Iris pigment epithelial cell (primary cell): Measurements from ENCODE around the gene ILDR1.
A peak's percentile ranks its signal among the peaks of the same experiment; 100 is the strongest.

Experiments
- DNase-seq: peaks from one replicate; pipeline ENCODE4 v3.0.0-alpha.2; 2011; ENCODE audit warnings: low read depth

The ILDR1 gene

DNA sequence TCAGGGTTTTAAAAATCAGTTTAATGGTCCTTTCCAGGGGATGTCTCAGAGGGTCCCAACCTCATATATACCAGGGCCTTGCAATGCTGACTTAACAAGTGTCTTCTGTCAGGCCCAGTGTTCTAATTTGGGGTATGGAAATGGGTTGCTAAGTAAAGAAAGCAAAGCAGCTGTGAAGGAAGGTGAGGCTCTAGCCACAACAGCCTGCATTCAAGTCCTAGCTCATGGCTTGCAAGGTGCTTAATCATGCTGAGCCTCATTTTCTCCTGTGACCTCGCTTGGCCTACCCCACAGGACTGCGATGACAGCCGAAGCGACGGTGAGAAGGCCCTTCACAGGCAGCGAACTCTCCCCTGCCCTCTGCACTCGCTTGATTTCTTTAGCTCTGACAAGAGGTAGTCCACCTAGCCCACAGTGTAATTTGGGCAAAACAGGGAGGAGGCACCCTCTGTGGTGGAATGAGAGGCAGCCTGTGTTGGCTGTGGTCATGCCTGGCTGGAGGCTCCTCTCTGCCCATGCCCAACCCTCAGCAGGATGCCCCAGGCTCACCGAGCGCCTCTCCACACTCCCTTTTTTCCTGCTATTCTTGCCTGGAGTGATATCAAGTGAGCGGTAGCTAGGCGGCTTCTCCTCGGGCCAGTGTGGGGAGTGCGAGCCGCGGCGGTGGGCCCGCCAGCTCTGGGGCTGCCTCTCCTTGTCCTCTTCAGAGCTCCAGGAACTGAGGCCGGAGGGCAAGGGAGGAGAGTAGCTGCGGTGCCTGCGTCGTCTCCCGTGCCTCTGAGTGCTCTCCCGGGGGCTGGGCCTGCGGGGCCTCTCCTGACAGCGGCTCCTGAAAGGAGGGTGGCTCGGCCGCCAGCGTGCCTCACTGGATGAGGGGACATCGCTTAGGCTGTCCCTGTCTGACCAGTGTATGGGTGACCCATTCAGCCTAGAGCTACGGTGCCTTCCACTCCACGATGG lies 29.2 kb downstream of the ILDR1 start:
- no peak for DNase-seq

DNA sequence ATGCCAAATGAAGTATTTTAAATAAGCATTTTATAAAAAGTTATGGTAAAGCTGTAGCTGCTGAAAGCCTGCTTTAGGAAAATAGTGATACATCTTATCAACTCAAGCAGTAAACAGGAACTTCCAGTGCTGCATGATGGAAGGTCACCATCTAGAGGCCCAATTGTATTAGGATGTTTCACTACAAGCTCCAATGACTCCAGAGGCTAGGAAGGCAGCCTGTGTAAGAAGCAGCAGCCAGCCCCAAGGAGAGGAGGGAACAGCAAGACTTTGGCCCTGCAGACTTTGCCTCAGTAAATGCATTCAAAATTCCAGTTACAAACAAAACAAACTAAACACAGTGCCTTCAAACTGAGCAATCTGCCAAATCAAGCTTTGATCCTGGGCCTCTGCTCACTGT lies 32.1 kb downstream of the ILDR1 start:
- peak; percentile 34 for DNase-seq

DNA sequence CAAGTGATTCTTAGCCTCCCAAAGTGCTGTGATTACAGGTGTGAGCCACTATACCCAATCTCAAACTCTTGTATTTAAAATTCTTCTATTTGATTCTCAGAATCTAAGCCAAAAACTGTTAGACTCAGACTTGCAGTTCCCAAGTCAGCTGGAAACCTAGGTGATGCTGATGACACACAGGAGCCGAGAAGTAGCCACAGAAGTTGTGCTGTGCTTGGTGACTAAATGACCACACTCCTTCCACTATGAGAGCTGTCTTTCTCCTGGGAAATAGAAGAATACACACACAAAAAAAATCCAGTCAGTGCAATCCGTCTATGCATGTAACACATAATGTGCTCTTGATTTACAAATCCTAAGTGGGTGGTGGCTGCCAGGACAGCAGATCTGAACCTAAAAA lies 33.9 kb downstream of the ILDR1 start:
- DNase-seq = no peak

DNA sequence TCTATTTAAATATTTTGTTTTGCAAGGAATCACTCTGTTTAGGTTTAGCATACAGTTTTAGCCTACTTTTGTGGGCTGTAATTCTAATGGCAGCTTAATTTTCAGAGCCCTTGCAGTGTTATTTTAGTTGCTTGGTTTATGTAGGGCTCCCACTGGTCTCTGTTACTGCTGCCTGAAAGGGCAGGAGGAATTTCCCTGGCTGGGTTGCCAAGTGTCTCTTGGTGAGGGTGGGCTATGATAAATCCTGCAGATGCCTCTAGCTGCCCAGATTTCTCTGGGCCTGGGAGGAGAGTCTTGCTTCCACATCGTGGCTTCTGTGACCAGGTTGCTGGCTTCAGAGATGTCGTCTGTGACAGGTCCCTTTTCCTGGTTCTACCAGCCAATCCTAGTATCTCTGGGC lies 36.2 kb downstream of the ILDR1 start:
- peak; percentile 31 for DNase-seq

DNA sequence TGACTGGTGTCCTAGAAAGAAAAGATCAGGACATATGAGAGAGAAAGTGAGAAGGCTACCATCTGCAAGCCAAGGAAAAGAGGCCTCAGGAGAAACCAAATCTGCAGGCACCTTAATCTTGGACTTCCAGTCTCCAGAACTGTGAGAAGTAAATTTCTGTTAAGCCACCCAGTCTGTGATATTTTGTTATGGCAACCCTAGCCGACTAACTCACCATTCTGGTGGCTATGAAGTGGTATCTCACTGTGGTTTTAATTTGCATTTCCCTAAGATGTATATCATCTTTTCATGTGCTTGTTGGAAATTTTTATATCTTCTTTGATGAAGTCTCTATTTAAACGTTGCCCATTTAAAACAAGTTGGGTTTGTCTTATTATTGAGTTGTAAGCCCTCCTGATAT lies 40.6 kb downstream of the ILDR1 start:
- DNase-seq = no peak

DNA sequence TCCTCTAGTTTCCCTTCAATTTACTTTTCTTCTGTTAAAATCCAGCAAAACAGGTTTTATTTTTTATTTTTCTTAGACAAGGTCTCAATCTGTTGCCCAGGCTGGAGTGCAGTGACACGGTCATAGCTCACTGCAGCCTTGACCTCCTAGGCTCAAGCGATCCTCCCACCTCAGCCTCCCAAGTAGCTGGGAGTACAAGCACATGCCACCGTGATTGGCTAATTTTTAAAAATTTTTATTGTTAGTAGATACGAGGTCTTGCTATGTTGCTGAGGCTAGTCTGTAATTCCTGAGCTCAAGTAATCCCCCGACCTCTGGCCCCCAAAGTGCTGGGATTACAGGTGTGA lies 41.6 kb downstream of the ILDR1 start:
- no peak for DNase-seq

DNA sequence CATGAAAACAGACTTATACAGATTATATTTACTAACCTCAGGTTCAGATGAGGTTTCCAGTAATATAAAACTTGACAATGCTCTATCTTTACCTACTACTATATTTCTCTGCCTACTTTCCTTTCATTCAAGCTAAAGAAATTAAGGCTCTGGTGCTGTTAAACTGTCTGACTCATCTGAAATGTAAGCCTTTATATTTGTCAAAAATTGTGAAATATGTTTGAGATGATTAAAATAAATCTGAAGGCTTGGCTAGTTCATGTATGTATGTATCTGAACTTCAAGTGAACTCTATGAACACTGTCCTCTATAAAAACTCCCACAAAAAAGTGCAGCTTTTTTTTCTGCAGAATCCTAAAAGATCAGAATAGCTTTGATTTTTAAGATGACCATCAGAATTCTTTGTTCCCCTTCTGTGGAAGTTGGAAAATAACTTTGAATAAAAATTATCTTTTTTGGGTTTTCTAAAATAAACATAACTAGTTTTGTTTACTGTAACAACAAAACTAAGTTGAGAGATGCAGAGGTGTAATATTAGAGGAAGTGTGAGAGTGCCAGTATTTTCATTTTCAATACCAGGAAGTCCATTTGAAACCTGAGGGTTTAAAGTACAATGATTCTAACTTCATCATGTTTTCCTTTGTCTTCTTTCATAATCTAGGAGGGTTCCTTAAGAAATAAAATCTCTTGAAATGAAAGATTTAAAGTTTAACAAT lies 42.2 kb downstream of the ILDR1 start:
- DNase-seq = peak; percentile 59

DNA sequence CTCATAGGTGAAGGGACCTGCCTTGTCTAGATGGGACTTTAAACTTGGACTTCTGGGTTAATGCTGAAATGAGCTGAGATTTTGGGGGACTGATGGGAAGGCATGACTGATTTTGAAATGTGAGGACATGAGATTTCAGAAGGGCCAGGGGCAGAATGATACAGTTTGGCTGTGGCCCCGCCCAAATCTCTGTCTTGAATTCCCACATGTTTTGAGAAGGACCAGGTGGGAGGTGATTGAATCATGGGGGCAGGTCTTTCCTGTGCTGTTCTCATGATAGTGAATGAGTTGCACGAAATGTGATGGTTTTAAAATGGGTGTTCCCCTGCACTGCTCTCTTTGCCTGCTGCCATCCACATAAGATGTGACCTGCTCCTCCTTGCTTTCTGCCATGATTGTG lies 42.8 kb downstream of the ILDR1 start:
- DNase-seq = no peak

DNA sequence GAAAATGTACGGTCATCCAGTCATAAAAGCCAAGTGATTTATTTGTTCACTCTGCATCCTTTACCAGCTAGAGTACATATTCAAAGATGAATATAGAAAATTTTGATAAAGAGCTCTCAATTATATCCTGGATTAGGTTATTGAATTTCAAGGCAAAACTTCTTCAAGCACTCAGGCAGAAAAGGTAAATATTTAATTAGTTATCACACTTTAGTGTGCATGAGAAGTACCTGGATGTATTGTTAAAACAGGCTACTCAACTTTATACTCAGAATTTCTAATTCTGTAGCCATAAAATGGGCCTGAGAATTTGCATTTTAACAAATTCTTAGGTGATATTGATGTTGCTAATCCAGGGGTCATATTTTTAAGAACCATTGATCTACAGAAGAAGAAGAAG lies 45.3 kb downstream of the ILDR1 start:
- no peak for DNase-seq

DNA sequence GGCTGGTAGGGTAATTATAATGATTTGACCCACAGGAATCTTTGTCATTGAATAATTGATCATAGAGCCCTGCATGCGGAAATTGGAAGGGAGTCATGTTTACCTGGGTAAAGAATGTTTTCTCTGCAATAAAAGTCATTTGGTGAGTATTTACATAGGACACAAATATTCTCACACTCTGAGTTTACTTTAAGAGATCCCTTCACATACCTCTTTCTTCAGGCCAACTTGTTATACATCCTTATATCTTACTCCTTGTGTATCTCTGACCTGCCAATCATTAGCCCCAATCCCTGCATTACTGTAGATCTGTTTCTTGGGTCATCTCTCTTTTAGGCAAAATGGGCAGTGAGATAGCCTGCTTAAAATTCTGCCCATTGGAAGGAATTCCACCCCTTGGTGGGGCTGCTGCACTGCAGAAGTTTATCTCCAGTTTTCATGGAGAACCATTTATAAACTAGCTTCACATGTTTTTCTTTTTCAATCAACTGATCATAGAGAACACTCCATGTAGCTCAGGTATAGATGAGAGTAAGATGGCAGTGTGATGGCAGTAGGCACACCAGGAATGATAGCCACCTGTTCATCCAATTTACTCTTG lies 46.2 kb downstream of the ILDR1 start:
- DNase-seq = no peak

DNA sequence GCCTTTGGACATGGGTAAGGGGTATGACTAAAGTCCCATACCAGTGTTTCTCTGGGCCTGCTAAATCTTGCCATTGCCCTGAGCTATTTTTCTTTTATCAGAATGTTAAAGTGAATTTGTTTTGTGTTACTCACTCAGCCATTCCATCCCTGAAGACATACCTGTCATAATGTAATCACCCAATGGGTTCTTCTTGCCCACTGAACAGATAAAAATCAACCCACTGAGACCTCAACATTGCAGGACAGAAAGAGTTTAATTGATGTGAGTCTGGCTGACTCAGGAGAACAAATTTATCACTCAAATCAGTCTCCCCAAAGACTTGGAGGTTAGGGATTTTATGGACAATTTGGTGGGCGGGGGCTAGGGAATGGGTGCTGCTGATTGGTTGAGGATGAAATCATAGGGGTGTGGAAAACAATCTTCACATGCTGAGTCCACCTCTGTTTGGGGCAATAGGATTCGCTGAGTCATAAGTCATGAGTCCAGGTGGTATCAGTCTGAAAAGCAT lies 47.4 kb downstream of the ILDR1 start:
- DNase-seq = no peak

DNA sequence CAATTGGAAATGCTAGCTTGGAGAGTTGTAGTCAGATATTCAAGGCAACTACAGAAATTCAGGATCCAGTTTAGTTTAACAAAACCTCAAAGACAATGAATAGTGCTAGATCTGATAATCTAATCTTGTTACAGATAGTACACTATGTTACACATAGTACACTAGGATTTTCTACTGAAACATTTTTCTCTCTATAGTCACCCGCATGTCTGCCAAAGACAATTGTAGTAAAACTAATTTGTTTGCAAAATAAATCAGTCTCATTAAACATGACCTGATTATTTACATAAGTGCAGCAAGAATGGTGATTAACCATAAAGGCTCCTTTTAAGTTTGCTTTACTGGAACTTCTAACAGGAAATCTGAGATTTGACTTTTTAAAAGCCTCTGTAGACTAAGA lies 52.0 kb downstream of the ILDR1 start:
- peak; percentile 11 for DNase-seq

DNA sequence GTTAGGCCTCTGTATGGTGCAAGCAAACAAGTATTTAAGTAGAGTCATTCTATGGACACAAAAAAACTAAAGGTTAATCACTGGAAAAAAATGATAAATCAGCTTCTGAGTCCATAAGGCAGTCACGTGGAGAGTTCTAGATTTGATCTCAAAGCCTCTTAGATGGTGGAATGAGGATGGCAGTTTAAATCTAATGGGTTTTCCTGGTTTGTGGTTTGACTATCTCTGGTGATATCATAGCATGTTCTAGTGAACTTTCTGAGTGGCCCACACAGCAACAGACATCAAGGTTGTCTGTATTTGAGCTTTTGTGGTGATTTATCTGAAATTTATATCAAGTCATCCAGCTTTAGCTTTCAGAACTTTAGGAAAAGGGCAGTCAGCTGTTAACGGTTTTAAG lies 52.4 kb downstream of the ILDR1 start:
- peak; percentile 1 for DNase-seq

DNA sequence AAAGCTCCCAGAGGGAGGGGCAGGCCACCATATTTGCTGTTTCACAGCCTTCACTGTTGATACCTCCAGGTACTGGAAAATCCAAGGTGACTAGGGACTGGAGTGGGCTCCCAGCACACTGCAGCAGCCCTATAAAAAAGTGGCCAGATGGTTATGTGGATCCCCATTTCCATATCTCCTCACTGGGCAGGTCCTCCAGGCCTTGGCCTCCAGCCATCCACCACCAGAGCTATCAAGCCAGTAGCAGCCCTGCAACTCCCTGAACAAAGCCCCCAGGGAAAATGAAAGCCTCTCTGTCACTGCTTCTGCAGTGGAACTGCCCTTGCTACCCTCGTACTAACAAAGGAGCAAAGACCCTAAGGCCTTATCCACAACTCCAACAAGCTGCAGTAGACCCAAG lies 58.4 kb downstream of the ILDR1 start:
- no peak for DNase-seq

DNA sequence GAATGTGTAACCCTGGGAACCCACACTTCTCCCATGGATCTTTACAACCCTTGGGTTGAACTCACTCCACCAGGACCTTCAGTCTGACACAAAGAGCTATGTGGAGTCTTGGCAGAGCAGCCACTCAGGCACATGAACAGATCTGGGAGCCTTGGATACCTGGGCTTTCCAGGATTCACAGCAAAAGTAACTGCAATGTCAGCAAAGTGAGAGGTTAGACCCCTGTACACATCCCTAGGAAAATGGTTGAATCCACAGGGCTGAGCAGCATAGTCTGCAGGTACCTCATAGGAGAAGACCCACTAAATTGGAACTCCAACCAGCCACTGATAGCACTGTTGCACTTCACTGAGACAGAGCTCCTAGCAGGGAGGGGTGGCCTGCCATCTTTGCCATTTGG lies 59.6 kb downstream of the ILDR1 start:
- DNase-seq = no peak

DNA sequence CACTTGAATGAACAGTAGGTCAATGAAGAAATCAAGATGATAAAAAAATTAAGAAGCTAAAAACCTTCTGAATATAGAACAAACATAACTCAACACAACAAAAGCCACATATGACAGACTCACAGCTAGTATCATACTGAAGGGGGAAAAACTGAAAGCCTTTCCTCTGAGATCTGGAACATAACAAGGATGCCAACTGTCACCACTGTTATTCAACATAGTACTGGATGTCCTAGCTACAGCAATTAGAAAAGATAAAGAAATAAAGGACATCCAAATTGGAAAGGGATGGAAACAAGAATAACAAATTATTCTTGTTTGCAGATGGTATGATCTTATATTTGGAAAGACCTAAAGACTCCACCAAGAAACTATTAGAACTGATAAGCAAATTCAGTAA lies 60.8 kb downstream of the ILDR1 start:
- DNase-seq = no peak

DNA sequence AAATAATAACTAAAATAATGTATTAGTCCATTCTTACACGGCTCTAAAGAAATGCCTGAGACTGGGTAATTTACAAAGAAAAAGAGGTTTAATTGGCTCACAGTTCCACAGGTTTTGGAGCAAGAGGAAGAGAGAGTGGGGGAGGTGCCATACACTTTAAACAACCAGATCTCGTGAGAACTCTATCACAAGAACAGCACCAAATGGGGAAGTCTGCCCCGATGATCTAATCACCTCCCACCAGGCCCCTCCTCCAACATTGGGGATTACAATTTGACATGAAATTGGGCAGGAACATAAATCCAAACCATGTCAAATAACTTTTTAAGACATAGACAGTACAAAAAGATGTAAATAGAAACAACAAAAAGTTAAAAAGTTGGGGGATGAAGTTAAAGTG lies 63.2 kb downstream of the ILDR1 start:
- DNase-seq = no peak

DNA sequence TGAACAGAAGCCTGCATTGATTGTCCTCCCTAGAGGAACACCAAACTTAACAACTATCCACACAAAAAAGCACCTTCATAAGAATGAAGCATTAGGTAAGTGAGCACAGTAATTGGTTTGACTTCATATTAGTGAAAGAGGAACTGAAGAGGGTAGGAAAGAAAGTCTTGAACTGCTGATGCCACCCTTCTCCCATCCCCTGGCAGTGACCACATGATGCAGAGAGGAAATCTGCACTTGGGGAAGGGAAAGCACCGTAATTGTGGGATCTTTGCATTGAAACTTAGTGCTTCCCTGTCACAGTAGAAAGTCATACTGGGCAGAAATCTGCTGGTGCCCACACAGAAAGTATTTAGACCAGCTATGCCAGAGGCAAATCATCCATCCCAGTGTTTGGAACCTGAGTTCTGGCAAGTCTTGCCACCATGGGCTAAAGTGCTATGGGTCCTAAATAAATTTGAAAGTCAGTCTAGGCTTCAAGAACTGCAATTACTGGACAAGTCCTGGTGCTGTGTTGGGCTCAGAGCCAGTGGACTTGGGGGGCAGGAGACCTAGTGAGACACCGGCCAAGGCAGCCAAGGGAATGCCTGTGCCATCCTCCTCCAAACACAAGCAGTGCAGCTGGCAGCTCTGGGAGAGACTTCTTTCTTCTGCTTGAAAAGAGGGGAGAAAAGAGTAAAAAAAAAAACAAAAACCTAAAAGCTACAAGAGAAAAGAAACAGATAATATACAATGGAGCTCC lies 64.2 kb downstream of the ILDR1 start:
- no peak for DNase-seq

DNA sequence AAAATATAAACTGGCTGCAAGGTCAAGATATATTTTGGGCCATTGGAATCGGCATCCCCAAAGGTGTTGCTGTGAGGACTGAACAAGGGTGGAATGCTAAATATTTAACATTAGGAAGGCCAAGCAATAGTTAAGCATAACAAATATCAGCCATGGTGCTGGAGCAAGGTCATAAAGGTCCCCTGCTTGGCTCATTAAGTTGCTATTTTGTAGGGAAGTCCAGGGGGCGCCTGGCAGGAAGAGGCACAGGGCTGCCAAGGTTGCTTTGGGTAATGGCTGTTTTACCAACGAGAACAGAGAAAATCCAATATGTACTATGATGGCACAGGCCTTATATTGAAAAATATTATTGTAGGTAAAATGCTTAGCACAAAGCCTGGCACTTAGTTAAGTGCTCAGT lies 65.7 kb downstream of the ILDR1 start:
- no peak for DNase-seq

DNA sequence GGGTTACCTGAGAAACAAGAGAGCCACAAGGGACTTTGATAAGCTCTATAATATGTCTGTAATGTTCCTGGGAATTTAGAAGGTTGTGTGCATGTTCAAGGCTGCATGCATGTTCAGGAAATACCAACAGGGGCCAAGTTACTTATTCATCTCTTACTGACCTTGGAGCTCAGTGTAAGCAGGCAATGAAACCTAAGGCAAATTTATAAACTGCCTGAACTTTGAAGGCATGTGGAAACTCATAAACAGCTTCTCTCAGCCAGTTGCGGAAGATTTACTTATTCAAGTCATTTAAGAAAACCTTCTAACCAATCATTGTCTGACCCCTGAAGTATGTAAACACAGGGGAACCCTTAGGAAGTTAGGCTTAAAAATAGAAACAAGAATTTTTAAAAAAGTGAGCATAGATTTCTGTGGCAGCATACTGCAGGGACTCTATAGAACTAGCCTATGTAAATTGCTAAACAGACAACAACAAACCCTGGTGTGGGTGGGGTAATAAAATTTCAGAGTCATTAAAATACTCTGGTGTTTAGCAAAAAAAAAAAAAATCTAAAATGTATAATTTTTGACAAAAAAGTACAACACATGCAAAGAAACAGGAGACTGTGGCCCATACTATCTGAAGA lies 70.6 kb downstream of the ILDR1 start:
- DNase-seq = peak; percentile 45

DNA sequence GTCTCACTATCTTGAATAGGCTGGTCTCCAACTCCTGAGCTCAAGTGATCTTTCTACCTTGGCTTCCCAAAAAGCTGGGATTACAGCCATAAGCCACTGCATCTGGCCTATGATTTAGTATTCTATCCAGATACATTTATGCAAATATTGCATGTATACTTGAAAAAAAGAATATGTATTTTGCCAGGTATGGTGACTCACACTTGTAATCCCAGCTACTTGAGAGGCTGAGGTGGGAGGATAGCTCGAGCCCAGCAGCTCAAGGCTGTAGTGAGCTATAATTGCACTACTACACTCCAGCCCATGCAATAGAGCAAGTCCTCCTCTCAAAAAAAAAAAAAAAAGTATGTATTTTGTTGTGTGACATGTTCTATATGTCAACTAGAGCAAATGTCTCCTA lies 73.4 kb downstream of the ILDR1 start:
- no peak for DNase-seq

DNA sequence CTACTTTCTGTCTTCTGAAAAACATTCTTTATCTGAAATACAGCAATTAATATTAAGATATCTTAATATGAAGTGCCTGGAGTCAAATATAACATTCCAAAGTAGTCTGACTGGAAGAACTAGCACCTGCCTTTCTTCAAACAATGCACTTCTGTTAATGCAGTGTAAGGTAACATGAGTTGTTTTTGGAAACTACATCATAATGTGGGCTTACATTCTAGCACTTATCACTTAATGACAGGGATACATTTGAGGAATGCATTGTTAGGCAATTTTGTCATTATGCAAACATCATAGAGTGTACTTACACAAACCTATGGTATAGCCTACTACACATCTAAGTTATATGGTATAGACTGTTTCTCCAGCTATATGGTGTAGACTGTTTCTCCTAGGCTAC lies 78.6 kb downstream of the ILDR1 start:
- no peak for DNase-seq
